CD4-positive, alpha-beta T cell (primary cell): ENCODE data around the gene RIPOR3. TPM values are rescaled to one million over a fixed set of nuclear protein-coding genes. Genes with fewer than 3 reads are reported as not detected.
"Not testable (repeated sequence)": the region's sequence is repeated elsewhere in the genome, so short reads cannot be mapped to it uniquely, and the experiment has no call there.

Experiments
- ATAC-seq: fragments of 200-7000 bp; cut with Tn5 transposase; one replicate; pipeline ENCODE4 v1.10.0; 2022; ENCODE audit warnings: mild to moderate bottlenecking; ENCODE audit not compliant: poor library complexity
- CTCF ChIA-PET: fragments of 350-600 bp; sonication (Branson Sonifier 250); formaldehyde crosslinking; loops from one replicate; lab custom pipeline; 2021; ENCODE audit warnings: antibody characterized with exemption, inconsistent platforms; lab: Charles Lee
- POLR2A ChIA-PET: fragments of 350-600 bp; sonication (Branson Sonifier 250); formaldehyde crosslinking; loops from one replicate; lab custom pipeline; 2021; ENCODE audit warnings: antibody characterized with exemption, inconsistent platforms; lab: Charles Lee
- DNase-seq, 14 experiments: peaks; one replicate each; pipeline ENCODE4 v3.0.0-alpha.2; 2013 to 2020; ENCODE audit warnings: mixed read lengths in 2 of 14
- H3K27ac ChIP-seq, 2 donors: one replicate each; pipeline versions ENCODE4 v1.5.1 to v1.7.0; 2013; ENCODE audit warnings: low read length in 2 of 2, low read depth in 1 of 2, mild to moderate bottlenecking in 1 of 2
- H3K27me3 ChIP-seq, 2 experiments: 1 replicate in 1 of 2; 2 replicates in 1 of 2; pipeline versions ENCODE4 v1.6.1 to v1.7.0; 2013; ENCODE audit warnings: low read length in 2 of 2, control low read depth in 1 of 2, mild to moderate bottlenecking in 1 of 2, moderate library complexity in 1 of 2; ENCODE audit not compliant: insufficient read depth in 2 of 2, control insufficient read depth in 1 of 2
- H3K36me3 ChIP-seq: one replicate; pipeline ENCODE4 v1.6.1; 2013; ENCODE audit warnings: low read length, control low read depth; ENCODE audit not compliant: insufficient read depth
- H3K4me1 ChIP-seq: one replicate; pipeline ENCODE4 v1.6.1; 2013; ENCODE audit warnings: low read length, control low read depth; ENCODE audit not compliant: insufficient read depth
- H3K4me3 ChIP-seq: one replicate; pipeline ENCODE4 v1.5.1; 2013; ENCODE audit warnings: mild to moderate bottlenecking, low read length, moderate library complexity
- H3K9me3 ChIP-seq, 2 experiments: 1 replicate in 1 of 2; 2 replicates in 1 of 2; pipeline versions ENCODE4 v1.6.1 to v1.7.0; 2013; ENCODE audit warnings: low read length in 2 of 2, mild to moderate bottlenecking in 2 of 2, control low read depth in 1 of 2, moderate library complexity in 1 of 2; ENCODE audit not compliant: control insufficient read depth in 1 of 2, insufficient read depth in 1 of 2
- H3K27ac Mint-ChIP-seq: one replicate; pipeline ENCODE4 v1.8.0; 2020; ENCODE audit warnings: mixed read lengths
- H3K27me3 Mint-ChIP-seq: one replicate; pipeline ENCODE4 v1.8.0; 2021; ENCODE audit warnings: mixed read lengths
- H3K36me3 Mint-ChIP-seq: one replicate; pipeline ENCODE4 v1.8.0; 2021; ENCODE audit warnings: low read depth, mixed read lengths
- H3K4me1 Mint-ChIP-seq: one replicate; pipeline ENCODE4 v1.8.0; 2021; ENCODE audit warnings: low read depth, mixed read lengths
- H3K4me3 Mint-ChIP-seq: one replicate; pipeline ENCODE4 v1.8.0; 2020; ENCODE audit warnings: mild to moderate bottlenecking, mixed read lengths
- H3K9me3 Mint-ChIP-seq: one replicate; pipeline ENCODE4 v1.8.0; 2020; ENCODE audit warnings: mixed read lengths
- CTCF ChIP-seq: fragments of 200-600 bp; IDR thresholded peaks from one replicate; pipeline ENCODE4 v1.8.0; 2022; ENCODE audit warnings: antibody characterized with exemption, mild to moderate bottlenecking
- intact Hi-C, 2 experiments: fragments of 100-400 bp; cut with DNase I in 1 of 2; cut with micrococcal nuclease in 1 of 2; formaldehyde crosslinking; loops; one replicate each; pipeline versions ENCODE4 v1.15.1 to v1.9.0; 2023 to 2025; cut with DNase I, micrococcal nuclease
- total RNA-seq, 174 experiments: library from RNA in 2 of 174; stranded (reverse) in 2 of 174; gene quantifications; one replicate each; pipeline ENCODE4 v1.2.3 and lab custom pipeline; 2021 to 2026

Gene RIPOR3
- total RNA-seq, 2 experiments from 2014 or later, result not detected

- peak in 1 of 14 experiments; percentile 9 for DNase-seq
- H3K36me3 Mint-ChIP-seq, result no peaks in the 10 kb centered on the region
- no peaks in the 10 kb centered on the region for H3K27me3 Mint-ChIP-seq
- intact Hi-C loops, result no loop called here
- no peak for TF ChIP-seq CTCF
- no peaks in the 10 kb centered on the region for H3K9me3 Mint-ChIP-seq
- no peaks in the 10 kb centered on the region for H3K4me1 ChIP-seq
- no peaks in the 10 kb centered on the region for H3K4me1 Mint-ChIP-seq
- H3K27ac ChIP-seq, result no peak overlapping the region
- no peaks in the 10 kb centered on the region for H3K27me3 ChIP-seq
- ChIA-PET POLR2A (no interaction called here), CTCF (interaction anchor here (0.9 kb wide), 1 partner anchor 123 kb away, joined by 3 read pairs; no protein-coding TSS in a partner anchor)
- H3K9me3 ChIP-seq, result peaks cover 4 to 8% of the 10 kb centered on the region in 2 experiments
- no peaks in the 10 kb centered on the region for H3K36me3 ChIP-seq
- H3K4me3 ChIP-seq, result no peak overlapping the region
- no peak for ATAC-seq
- H3K4me3 Mint-ChIP-seq, result no peak overlapping the region
- H3K27ac Mint-ChIP-seq, result no peak overlapping the region
Observed at GRCh38 chr20:50625986-50626677, 65.2 kb downstream of the RIPOR3 start.

GRCh38 chr20:50624351-50625016 lies 66.9 kb downstream of the RIPOR3 start:
- H3K9me3 ChIP-seq, result peaks cover 9 to 24% of the 10 kb centered on the region in 2 experiments
- ATAC-seq, result no peak
- no peaks in the 10 kb centered on the region for H3K36me3 Mint-ChIP-seq
- TF ChIP-seq CTCF, result no peak
- no peaks in the 10 kb centered on the region for H3K4me1 Mint-ChIP-seq
- ChIA-PET POLR2A (no interaction called here), CTCF (no interaction called here)
- H3K4me3 ChIP-seq, result no peak overlapping the region
- H3K4me1 ChIP-seq, result no peaks in the 10 kb centered on the region
- H3K27ac ChIP-seq, result no peak overlapping the region
- H3K4me3 Mint-ChIP-seq, result no peak overlapping the region
- H3K9me3 Mint-ChIP-seq, result no peaks in the 10 kb centered on the region
- H3K27me3 Mint-ChIP-seq, result no peaks in the 10 kb centered on the region
- no peak for DNase-seq
- no peaks in the 10 kb centered on the region for H3K27me3 ChIP-seq
- H3K36me3 ChIP-seq, result no peaks in the 10 kb centered on the region
- intact Hi-C loops, result no loop called here
- no peak overlapping the region for H3K27ac Mint-ChIP-seq

GRCh38 chr20:50621068-50621665 lies 70.2 kb downstream of the RIPOR3 start:
- intact Hi-C loops, result no loop called here
- POLR2A ChIA-PET, result no interaction called here
- no peak for TF ChIP-seq CTCF
- no peak overlapping the region for H3K27ac Mint-ChIP-seq
- H3K4me3 ChIP-seq, result no peak overlapping the region
- H3K9me3 Mint-ChIP-seq, result no peaks in the 10 kb centered on the region
- no peaks in the 10 kb centered on the region for H3K4me1 ChIP-seq
- DNase-seq, result no peak
- CTCF ChIA-PET, result no interaction called here
- no peaks in the 10 kb centered on the region for H3K4me1 Mint-ChIP-seq
- no peak for ATAC-seq
- H3K36me3 ChIP-seq, result no peaks in the 10 kb centered on the region
- no peaks in the 10 kb centered on the region for H3K27me3 ChIP-seq
- no peaks in the 10 kb centered on the region for H3K36me3 Mint-ChIP-seq
- H3K27ac ChIP-seq, result no peak overlapping the region
- H3K9me3 ChIP-seq, result peaks cover 9 to 26% of the 10 kb centered on the region in 2 experiments
- H3K27me3 Mint-ChIP-seq, result no peaks in the 10 kb centered on the region
- H3K4me3 Mint-ChIP-seq, result no peak overlapping the region

- H3K4me3 Mint-ChIP-seq, H3K4me1 Mint-ChIP-seq, H3K27ac ChIP-seq, intact Hi-C loops, POLR2A ChIA-PET, H3K4me3 ChIP-seq, H3K27me3 ChIP-seq, CTCF ChIA-PET, H3K4me1 ChIP-seq, H3K27ac Mint-ChIP-seq, ATAC-seq, H3K27me3 Mint-ChIP-seq, H3K36me3 Mint-ChIP-seq, DNase-seq, H3K9me3 Mint-ChIP-seq, H3K36me3 ChIP-seq: not testable (repeated sequence)
- peaks cover 9 to 26% of the 10 kb centered on the region in 2 experiments for H3K9me3 ChIP-seq
Observed at GRCh38 chr20:50620459-50620858, 70.9 kb downstream of the RIPOR3 start.
